Gastroesophageal sphincter (tissue), 3 donors: ENCODE measurements around the gene IPCEF1.
A peak's percentile ranks its signal among the peaks of the same experiment; 100 is the strongest.

Source experiments
- POLR2A ChIP-seq, 2 donors: fragments of 450-650 bp; IDR thresholded peaks; one replicate each; pipeline ENCODE4 v1.6.1; 2017; ENCODE audit warnings: antibody characterized with exemption in 2 of 2, mild to moderate bottlenecking in 2 of 2, moderate library complexity in 1 of 2
- TF ChIP-seq, protein P1 (sequence below), 4 experiments: fragments of 200-600 bp in 2 of 4; fragments of 450-650 bp in 2 of 4; sonication (generic) in 1 of 4; IDR thresholded peaks; one replicate each; pipeline ENCODE4 v1.5.1; 2017 to 2019; ENCODE audit warnings: antibody characterized with exemption in 4 of 4, mild to moderate bottlenecking in 2 of 4, moderate library complexity in 2 of 4

- TF ChIP-seq, protein P1, sequence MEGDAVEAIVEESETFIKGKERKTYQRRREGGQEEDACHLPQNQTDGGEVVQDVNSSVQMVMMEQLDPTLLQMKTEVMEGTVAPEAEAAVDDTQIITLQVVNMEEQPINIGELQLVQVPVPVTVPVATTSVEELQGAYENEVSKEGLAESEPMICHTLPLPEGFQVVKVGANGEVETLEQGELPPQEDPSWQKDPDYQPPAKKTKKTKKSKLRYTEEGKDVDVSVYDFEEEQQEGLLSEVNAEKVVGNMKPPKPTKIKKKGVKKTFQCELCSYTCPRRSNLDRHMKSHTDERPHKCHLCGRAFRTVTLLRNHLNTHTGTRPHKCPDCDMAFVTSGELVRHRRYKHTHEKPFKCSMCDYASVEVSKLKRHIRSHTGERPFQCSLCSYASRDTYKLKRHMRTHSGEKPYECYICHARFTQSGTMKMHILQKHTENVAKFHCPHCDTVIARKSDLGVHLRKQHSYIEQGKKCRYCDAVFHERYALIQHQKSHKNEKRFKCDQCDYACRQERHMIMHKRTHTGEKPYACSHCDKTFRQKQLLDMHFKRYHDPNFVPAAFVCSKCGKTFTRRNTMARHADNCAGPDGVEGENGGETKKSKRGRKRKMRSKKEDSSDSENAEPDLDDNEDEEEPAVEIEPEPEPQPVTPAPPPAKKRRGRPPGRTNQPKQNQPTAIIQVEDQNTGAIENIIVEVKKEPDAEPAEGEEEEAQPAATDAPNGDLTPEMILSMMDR (IDR thresholded peaks at IDR 0.05), result peak in 1 of 4 experiments; percentile 43
- no peak for TF ChIP-seq POLR2A (IDR thresholded peaks at IDR 0.05)
These were observed 13.9 kb upstream of the IPCEF1 start for GRCh38 chr6:154370545-154370944.
